ENCODE measurements around the gene PODXL. TPM values are rescaled to one million over a fixed set of nuclear protein-coding genes. Genes with fewer than 3 reads are reported as not detected.

Gene PODXL
- total and polyA plus RNA-seq, 10 of the 15 experiments (the other 5 are each of a cell fraction or from before 2014, with no cell fraction given) = 0.04 to 1.8 (median 0.38) TPM

DNA sequence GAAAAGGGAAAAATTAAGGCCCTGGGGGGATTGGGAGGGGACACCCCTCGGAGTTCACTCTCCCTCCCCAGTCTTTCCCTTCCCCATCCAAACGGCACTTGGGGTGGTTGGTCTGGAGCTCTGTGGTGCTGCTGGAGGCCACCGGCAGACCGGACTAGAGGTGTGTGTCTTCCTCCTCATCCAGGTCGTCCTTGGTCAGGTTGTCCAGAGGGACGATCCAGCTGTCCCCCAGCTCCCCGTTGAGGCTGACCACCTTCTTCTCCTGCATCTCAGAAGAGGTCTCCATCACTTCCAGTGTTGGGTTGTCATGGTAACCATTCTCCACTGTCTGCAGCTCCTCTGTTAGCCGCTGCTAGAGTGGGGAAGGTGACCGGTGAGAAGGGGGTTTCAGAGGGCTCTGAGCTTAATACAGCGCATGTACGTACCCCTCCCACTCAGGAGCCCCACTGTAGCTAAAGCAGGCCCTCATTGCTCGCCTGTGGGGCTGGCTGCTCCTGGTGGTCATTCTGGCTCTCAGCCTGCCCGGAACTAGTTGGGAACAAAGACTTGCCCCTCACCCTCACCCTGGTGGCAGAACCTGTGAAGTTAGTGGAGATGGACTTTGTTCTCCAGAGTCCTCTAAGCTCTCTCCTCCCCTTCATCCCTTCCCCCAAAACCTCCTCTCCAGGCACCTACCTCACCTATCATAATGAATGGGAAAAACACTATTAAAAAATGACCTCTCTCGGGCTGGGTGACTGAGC lies 52.1 kb downstream of the PODXL start:
- intact Hi-C loops (cut with micrococcal nuclease; ENCODE audit: unreplicated experiment) = no loop called here
- POLR2A ChIA-PET = interaction anchor here (1.0 to 1.6 kb wide), 2 partner anchors 11 to 21 kb away, joined by 3 to 5 read pairs; no protein-coding TSS in a partner anchor

DNA sequence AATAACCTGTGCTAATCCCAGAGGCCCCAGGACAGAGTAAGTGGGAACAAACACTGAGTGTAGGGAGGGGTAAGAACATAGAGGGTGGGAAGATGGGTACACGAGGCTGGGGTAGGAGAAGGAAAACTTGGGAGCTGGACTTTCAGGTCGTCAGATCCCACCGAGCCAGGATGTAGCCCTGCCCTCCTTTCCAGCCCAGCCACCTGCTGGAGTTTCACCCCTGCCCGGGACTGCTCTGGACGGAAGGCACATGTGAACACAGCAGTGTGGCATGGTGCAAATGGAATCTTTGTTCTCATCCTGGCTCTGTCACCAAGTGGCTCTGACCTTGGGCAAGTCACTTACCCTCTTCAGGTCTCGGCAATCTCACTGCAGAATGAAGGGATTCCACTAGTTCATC lies 52.8 kb downstream of the PODXL start:
- 68% methylated on average over 6 of the region's 6 CpGs for WGBS (ENCODE audit: insufficient coverage, insufficient replicate concordance, low lambda C conversion rate, missing lambda C conversion rate)

More for the DNA sequence above, 52.1 kb downstream of the PODXL start:
- Histone ChIP-seq H3K27ac (ENCODE audit: control insufficient read depth, insufficient read depth) (no peak overlapping the region), H3K9me3 (replicated peaks; ENCODE audit: control insufficient read depth, insufficient read depth, low read length) (no peaks in the 10 kb centered on the region), H3K36me3 (ENCODE audit: control insufficient read depth in 2 of 2, insufficient read depth in 2 of 2, low read length in 1 of 2) (no peaks in the 10 kb centered on the region; a peak in 1 of 4 replicates), H2AFZ (ENCODE audit: control insufficient read depth, low read depth, low read length) (no peak overlapping the region), H3K4me3 (no peak overlapping the region), H3K4me1 (ENCODE audit: control insufficient read depth, insufficient read depth, low read length) (peaks cover 6% of the 10 kb centered on the region; the same call in 1 of the 2 replicates), H3K9ac (ENCODE audit: control insufficient read depth, insufficient read depth, low read length) (no peak overlapping the region), H3K79me2 (ENCODE audit: control insufficient read depth, insufficient read depth, low read length) (no peaks in the 10 kb centered on the region), H4K20me1 (ENCODE audit: control insufficient read depth, insufficient read depth) (no peaks in the 10 kb centered on the region), H3K4me2 (ENCODE audit: control insufficient read depth, insufficient read depth) (no peak overlapping the region), H3K27me3 (replicated peaks in 1 of 2; ENCODE audit: control insufficient read depth in 2 of 2, insufficient read depth in 2 of 2, low read length in 1 of 2) (no peaks in the 10 kb centered on the region)
- WGBS (ENCODE audit: insufficient coverage, insufficient replicate concordance, low lambda C conversion rate, missing lambda C conversion rate) = 77% methylated on average over 14 of the region's 14 CpGs
- ChIA-PET CTCF (interaction anchor here (0.9 to 2.2 kb wide), 6 partner anchors 10 to 151 kb away, joined by 3 to 11 read pairs (median 5); no protein-coding TSS in a partner anchor), RAD21 (ENCODE audit: unreplicated experiment) (interaction anchor here (0.5 to 1.0 kb wide), 3 partner anchors 40 to 464 kb away, joined by 3 to 4 read pairs (median 3); no protein-coding TSS in a partner anchor), SMC1A (ENCODE audit: uncharacterized antibody, unreplicated experiment) (interaction anchor here (1.2 to 1.9 kb wide), 2 partner anchors 10 to 50 kb away, joined by 3 to 8 read pairs; no protein-coding TSS in a partner anchor)
- no TSS peak for BruUV-seq (replicated peaks)
- ATAC-seq = no peak
- peak; percentile 47; the same call in 1 of the 2 replicates for TF ChIP-seq BMI1 (IDR thresholded peaks at IDR 0.05; ENCODE audit: borderline replicate concordance)
- no peak for TF ChIP-seq WRNIP1 (IDR thresholded peaks at IDR 0.05; ENCODE audit: borderline replicate concordance, low read depth, low read length)
- FAIRE-seq = no peak
- DNase-seq (ENCODE audit: low read depth, low spot score) = no peak
- in situ Hi-C loops (cut with MboI) = no loop called here

More for the DNA sequence above, 52.8 kb downstream of the PODXL start:
- ChIA-PET CTCF (interaction anchor here (1.7 to 4.3 kb wide), 3 partner anchors 9 to 152 kb away, joined by 4 to 44 read pairs (median 11); no protein-coding TSS in a partner anchor), RAD21 (ENCODE audit: unreplicated experiment) (interaction anchor here (0.5 kb wide), 1 partner anchor 440 kb away, joined by 4 read pairs; no protein-coding TSS in a partner anchor), POLR2A (interaction anchor here (1.0 to 1.6 kb wide), 2 partner anchors 11 to 20 kb away, joined by 3 to 5 read pairs; no protein-coding TSS in a partner anchor), SMC1A (ENCODE audit: uncharacterized antibody, unreplicated experiment) (interaction anchor here (0.8 to 1.9 kb wide), 2 partner anchors 10 to 144 kb away, joined by 4 to 8 read pairs; no protein-coding TSS in a partner anchor)
- Histone ChIP-seq H3K9me3 (replicated peaks; ENCODE audit: control insufficient read depth, insufficient read depth, low read length) (no peaks in the 10 kb centered on the region), H3K9ac (ENCODE audit: control insufficient read depth, insufficient read depth, low read length) (no peak overlapping the region), H4K20me1 (ENCODE audit: control insufficient read depth, insufficient read depth) (no peaks in the 10 kb centered on the region), H3K27me3 (replicated peaks in 1 of 2; ENCODE audit: control insufficient read depth in 2 of 2, insufficient read depth in 2 of 2, low read length in 1 of 2) (no peaks in the 10 kb centered on the region), H3K4me2 (ENCODE audit: control insufficient read depth, insufficient read depth) (no peak overlapping the region), H3K4me1 (ENCODE audit: control insufficient read depth, insufficient read depth, low read length) (peaks cover 6% of the 10 kb centered on the region; the same call in 1 of the 2 replicates), H3K4me3 (no peak overlapping the region), H2AFZ (ENCODE audit: control insufficient read depth, low read depth, low read length) (no peak overlapping the region), H3K79me2 (ENCODE audit: control insufficient read depth, insufficient read depth, low read length) (no peaks in the 10 kb centered on the region), H3K36me3 (ENCODE audit: control insufficient read depth in 2 of 2, insufficient read depth in 2 of 2, low read length in 1 of 2) (no peaks in the 10 kb centered on the region; a peak in 1 of 4 replicates), H3K27ac (ENCODE audit: control insufficient read depth, insufficient read depth) (no peak overlapping the region)
- BruUV-seq (replicated peaks) = no TSS peak
- ATAC-seq = no peak
- FAIRE-seq = no peak
- DNase-seq (ENCODE audit: low read depth, low spot score) = no peak
- TF ChIP-seq POLR2AphosphoS5 (IDR thresholded peaks at IDR 0.05; ENCODE audit: low read length) (0 out of 2 replicates have a peak, but pooled peaks have one; percentile 9), SREBF1 (IDR thresholded peaks at IDR 0.05; ENCODE audit: low read length) (no peak)
- in situ Hi-C loops (cut with MboI) (no loop called here), intact Hi-C loops (cut with micrococcal nuclease; ENCODE audit: unreplicated experiment) (no loop called here)
